ENCODE measurements around the gene GTF3C2.
A peak's percentile ranks its signal among the peaks of the same experiment; 100 is the strongest.
"Not testable (repeated sequence)": the region's sequence is repeated elsewhere in the genome, so short reads cannot be mapped to it uniquely, and the experiment has no call there.

The GTF3C2 gene

GRCh38 chr2:27354597-27354927, 2.0 kb downstream of the GTF3C2 start:
- TF ChIP-seq ZNF274 (IDR thresholded peaks at IDR 0.05; ENCODE audit: low read depth, low read length), result no peak
- no peak overlapping the region for H3K4me3 ChIP-seq (ENCODE audit: low read length)

- TF ChIP-seq ZNF274 (IDR thresholded peaks at IDR 0.05; ENCODE audit: low read depth, low read length), result no peak
- no peak overlapping the region for H3K4me3 ChIP-seq (ENCODE audit: low read length)
Measured at GRCh38 chr2:27353762-27354596, 2.6 kb downstream of the GTF3C2 start.

GRCh38 chr2:27353386-27353761, 3.2 kb downstream of the GTF3C2 start:
- not testable (repeated sequence) for H3K4me3 ChIP-seq (ENCODE audit: low read length)

GRCh38 chr2:27351802-27352598, 4.6 kb downstream of the GTF3C2 start:
- H3K4me3 ChIP-seq (ENCODE audit: low read length), result no peak overlapping the region
- TF ChIP-seq ZNF274 (IDR thresholded peaks at IDR 0.05; ENCODE audit: low read depth, low read length), result no peak

- no peak for TF ChIP-seq ZNF274 (IDR thresholded peaks at IDR 0.05; ENCODE audit: low read depth, low read length)
- H3K4me3 ChIP-seq (ENCODE audit: low read length), result no peak overlapping the region
Measured at GRCh38 chr2:27350106-27350693, 6.4 kb downstream of the GTF3C2 start.

- no peak overlapping the region for H3K4me3 ChIP-seq (ENCODE audit: low read length)
- no peak for TF ChIP-seq ZNF274 (IDR thresholded peaks at IDR 0.05; ENCODE audit: low read depth, low read length)
Measured at GRCh38 chr2:27347641-27348040, 8.9 kb downstream of the GTF3C2 start.

- no peak overlapping the region for H3K4me3 ChIP-seq (ENCODE audit: low read length)
- no peak for TF ChIP-seq ZNF274 (IDR thresholded peaks at IDR 0.05; ENCODE audit: low read depth, low read length)
Measured at GRCh38 chr2:27336173-27336572, 20.4 kb downstream of the GTF3C2 start.

- H3K4me3 ChIP-seq (ENCODE audit: low read length), result no peak overlapping the region
- TF ChIP-seq ZNF274 (IDR thresholded peaks at IDR 0.05; ENCODE audit: low read depth, low read length), result no peak
Measured at GRCh38 chr2:27335311-27335710, 21.3 kb downstream of the GTF3C2 start.

- H3K4me3 ChIP-seq (ENCODE audit: low read length), result no peak overlapping the region
- TF ChIP-seq ZNF274 (IDR thresholded peaks at IDR 0.05; ENCODE audit: low read depth, low read length), result no peak
Measured at GRCh38 chr2:27324720-27325119, 31.8 kb downstream of the GTF3C2 start.

GRCh38 chr2:27323596-27324285, 32.8 kb downstream of the GTF3C2 start:
- peak overlapping the region; percentile 81 for H3K4me3 ChIP-seq (ENCODE audit: low read length)
- no peak for TF ChIP-seq ZNF274 (IDR thresholded peaks at IDR 0.05; ENCODE audit: low read depth, low read length)

- H3K4me3 ChIP-seq (ENCODE audit: low read length), result peak within 1 kb of the TSS; percentile 81
- no peak for TF ChIP-seq ZNF274 (IDR thresholded peaks at IDR 0.05; ENCODE audit: low read depth, low read length)
Measured at GRCh38 chr2:27322766-27323595, 33.6 kb downstream of the GTF3C2 start, which contains the start of gene MPV17. Gene MPV17, minus strand, starts transcription at chr2:27323097. Its CDS starts 580 bp downstream, at chr2:27322517.

GRCh38 chr2:27322301-27322765, 34.2 kb downstream of the GTF3C2 start:
- H3K4me3 ChIP-seq (ENCODE audit: low read length), result peak overlapping the region; percentile 81
- TF ChIP-seq ZNF274 (IDR thresholded peaks at IDR 0.05; ENCODE audit: low read depth, low read length), result no peak

GRCh38 chr2:27320958-27321543, 35.5 kb downstream of the GTF3C2 start:
- no peak overlapping the region for H3K4me3 ChIP-seq (ENCODE audit: low read length)
- TF ChIP-seq ZNF274 (IDR thresholded peaks at IDR 0.05; ENCODE audit: low read depth, low read length), result no peak

- H3K4me3 ChIP-seq (ENCODE audit: low read length), result not testable (repeated sequence)
Measured at GRCh38 chr2:27319839-27320238, 36.7 kb downstream of the GTF3C2 start.
